RWPE1 (cell line): ENCODE measurements around the gene NMNAT2.

Experiments used
- CTCF ChIA-PET: fragments of 350-600 bp; sonication (Branson Sonifier 250); formaldehyde crosslinking; extraction: SDS; loops from one replicate; lab custom pipeline; 2021; lab: Yijun Ruan, JAX
- POLR2A ChIA-PET: fragments of 400-600 bp; formaldehyde crosslinking; extraction: SDS; loops from one replicate; lab custom pipeline; 2020; ENCODE audit warnings: antibody characterized with exemption; ENCODE audit not compliant: low non-redundant PET; lab: Yijun Ruan, JAX
- DNase-seq: peaks from one replicate; pipeline ENCODE4 v3.0.0; 2012; ENCODE audit warnings: low spot score
- H3K27ac ChIP-seq: fragments of 450-650 bp; 2 replicates; pipeline ENCODE4 v1.5.1; 2017
- CTCF ChIP-seq: fragments of 450-650 bp; conservative IDR thresholded peaks from 2 replicates; pipeline ENCODE4 v1.5.1; 2017; ENCODE audit warnings: low read depth, mild to moderate bottlenecking

Gene NMNAT2

GRCh38 chr1:183443466-183443865, 25.3 kb upstream of the NMNAT2 start:
- POLR2A ChIA-PET = no interaction called here
- no peak for DNase-seq
- TF ChIP-seq CTCF = no peak
- CTCF ChIA-PET = interaction anchor here (0.8 kb wide), 1 partner anchor 17 kb away, joined by 3 read pairs; no protein-coding TSS in a partner anchor
- no peak overlapping the region for H3K27ac ChIP-seq

DNA sequence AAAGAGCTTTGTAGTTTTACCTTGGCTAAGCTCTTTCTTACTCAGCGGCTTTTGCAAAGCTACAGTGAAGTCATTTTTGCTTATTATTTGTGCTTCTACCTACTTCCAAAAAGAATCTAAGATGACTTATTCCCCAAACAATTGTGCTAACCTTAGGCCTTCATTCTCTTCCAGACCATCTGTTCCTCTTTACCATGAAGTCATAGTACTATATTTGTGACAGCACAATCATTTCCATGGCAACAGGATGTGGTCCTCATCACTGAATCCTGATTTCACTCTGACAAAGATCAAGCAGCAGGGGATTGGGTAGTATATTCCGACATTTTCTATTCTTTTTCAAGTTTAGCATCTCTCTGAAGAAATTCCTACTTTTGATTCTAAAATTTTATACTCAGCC, 24.8 kb upstream of the NMNAT2 start:
- DNase-seq = no peak
- H3K27ac ChIP-seq = no peak overlapping the region
- no peak for TF ChIP-seq CTCF
- CTCF ChIA-PET = interaction anchor here (0.8 kb wide), 1 partner anchor 17 kb away, joined by 3 read pairs; no protein-coding TSS in a partner anchor
- POLR2A ChIA-PET = no interaction called here

DNA sequence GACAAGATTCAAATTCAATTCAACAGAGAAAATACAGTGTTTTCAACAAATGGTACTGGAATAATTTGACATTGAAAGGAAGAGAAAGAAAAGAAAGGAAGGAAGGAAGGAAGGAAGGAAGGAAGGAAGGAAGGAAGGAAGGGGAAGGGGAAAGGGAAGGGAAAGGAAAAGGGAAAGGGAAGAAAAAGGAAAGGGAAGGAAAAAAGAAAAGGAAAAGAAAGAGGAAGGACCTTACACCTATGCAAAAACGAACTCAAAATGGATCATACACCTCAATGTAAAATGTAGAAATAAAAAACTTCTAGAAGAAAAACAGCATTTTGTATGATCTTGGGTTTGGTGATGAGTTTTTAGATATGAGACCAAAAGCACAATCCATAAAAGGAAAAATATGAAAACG, 19.9 kb upstream of the NMNAT2 start:
- DNase-seq = no peak
- no peak overlapping the region for H3K27ac ChIP-seq
- ChIA-PET POLR2A (no interaction called here), CTCF (no interaction called here)
- TF ChIP-seq CTCF = no peak

DNA sequence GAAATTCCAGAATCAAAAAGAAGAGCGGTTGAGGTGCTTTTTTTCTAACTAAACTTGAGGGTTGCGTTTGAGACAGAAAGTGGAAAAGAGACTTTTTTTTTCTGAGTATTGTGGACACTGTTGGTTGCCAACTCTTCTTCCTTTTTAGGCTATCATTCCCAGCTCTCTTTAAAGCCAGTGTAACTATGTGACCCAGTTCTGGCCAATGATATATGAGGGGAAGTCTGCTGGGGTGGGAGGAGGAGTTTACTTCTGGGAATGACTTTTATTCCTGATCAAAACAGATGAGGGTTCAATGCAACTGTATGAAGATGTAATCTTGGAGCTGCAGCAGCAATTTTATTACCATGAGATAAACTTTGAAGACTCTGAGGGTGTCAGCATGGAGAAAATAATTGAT, 17.3 kb upstream of the NMNAT2 start:
- CTCF ChIA-PET = interaction anchor here (0.7 kb wide), 1 partner anchor 83 kb away, joined by 3 read pairs; no protein-coding TSS in a partner anchor

GRCh38 chr1:183433703-183434102, 15.5 kb upstream of the NMNAT2 start:
- DNase-seq = no peak
- H3K27ac ChIP-seq = no peak overlapping the region
- ChIA-PET CTCF (interaction anchor here (0.7 kb wide), 1 partner anchor 20 kb away, joined by 5 read pairs; no protein-coding TSS in a partner anchor), POLR2A (no interaction called here)
- no peak for TF ChIP-seq CTCF

More for the DNA sequence above, 17.3 kb upstream of the NMNAT2 start:
- H3K27ac ChIP-seq = no peak overlapping the region
- no peak for DNase-seq
- POLR2A ChIA-PET = no interaction called here
- no peak for TF ChIP-seq CTCF

GRCh38 chr1:183432548-183432875, 14.3 kb upstream of the NMNAT2 start:
- no peak for TF ChIP-seq CTCF
- peak; percentile 74 for DNase-seq
- POLR2A ChIA-PET = no interaction called here
- CTCF ChIA-PET = interaction anchor here (0.5 kb wide), 1 partner anchor 152 kb away, joined by 4 read pairs; no protein-coding TSS in a partner anchor
- peak overlapping the region; percentile 23; the same call in 1 of the 2 replicates for H3K27ac ChIP-seq
